Limb (tissue), 2 donors: Measurements from ENCODE around the gene CSNK1G1.
"Not testable (repeated sequence)": the region's sequence is repeated elsewhere in the genome, so short reads cannot be mapped to it uniquely, and the experiment has no call there.

Experiments
- DNase-seq, 2 donors: peaks; one replicate each; pipeline ENCODE4 v3.0.0-alpha.2; 2016; ENCODE audit errors: extremely low spot score in 2 of 2

CSNK1G1 gene

DNA sequence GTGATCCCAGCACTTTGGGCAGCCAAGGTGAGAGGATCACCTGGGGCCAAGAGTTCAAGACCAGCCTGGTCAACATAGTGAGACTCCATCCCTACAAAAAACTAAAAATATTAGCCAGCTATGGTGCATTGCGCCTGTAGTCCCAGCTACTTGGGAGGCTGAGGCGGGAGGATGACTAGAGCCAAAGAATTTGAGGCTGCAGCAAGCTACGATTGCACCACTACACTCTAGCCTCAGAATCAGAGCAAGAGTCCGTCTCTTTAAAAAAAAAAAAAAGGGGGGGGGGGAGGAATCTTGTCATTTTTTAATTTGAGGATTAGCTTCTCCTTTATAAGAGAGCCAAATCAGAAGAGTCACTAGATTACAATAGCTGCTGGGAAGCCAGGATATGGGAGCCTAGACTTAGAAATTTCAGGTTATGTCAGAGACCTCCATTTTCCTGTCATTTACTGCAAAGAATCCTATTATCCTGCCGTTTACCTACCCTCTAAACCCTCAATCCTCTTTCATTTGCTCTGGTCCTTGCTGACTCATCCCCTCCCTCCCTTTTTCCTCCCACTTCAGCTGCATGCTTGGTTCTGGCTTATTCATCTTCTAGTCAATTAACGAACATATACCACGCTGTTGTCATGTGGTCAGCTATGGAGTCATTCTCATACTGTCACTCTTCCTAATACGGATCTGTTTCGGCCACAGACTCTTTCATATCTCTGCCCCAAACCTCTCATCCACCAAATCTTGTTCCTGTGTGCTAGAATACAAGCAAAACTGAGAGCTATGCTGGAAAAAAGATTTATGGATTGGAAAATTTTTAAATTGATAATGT is 109.4 kb downstream of the CSNK1G1 start:
- DNase-seq: no peak

DNA sequence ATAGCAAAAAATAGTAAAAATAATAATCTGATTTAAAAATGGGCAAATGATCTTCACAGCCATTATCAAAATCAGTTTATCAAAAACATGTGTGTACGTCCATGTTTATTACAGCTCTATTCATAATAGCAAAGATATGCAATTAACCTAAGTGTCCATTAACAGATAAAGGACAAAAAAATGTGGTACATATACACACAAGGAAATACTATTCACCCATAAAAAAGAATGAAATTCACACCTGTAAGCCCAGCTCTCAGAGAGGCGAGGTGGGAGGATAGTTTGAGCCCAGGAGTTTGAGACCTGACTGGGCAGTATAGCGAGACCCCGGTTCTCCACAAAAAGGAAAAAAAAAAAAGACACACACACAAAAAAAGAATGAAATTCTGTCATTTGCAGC is 110.6 kb downstream of the CSNK1G1 start:
- DNase-seq: no peak

DNA sequence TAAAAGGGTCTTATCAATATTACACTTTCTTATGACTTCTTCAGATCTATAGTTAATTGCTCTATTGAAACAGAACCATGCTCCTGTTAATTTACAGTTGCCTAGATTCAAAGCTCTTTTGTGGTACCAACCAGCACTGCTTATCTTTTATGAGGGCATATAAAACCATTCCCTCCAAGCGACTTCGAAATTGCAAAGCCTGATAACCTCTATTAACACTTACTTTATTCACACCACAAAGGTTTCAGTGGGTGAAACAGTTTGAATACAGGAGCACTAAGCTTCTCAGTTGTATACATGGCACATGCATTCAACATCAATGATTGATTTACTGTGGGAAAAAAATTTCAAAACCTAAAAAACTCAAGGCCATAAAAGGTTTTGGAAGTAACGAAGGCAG is 118.3 kb downstream of the CSNK1G1 start:
- DNase-seq: no peak

DNA sequence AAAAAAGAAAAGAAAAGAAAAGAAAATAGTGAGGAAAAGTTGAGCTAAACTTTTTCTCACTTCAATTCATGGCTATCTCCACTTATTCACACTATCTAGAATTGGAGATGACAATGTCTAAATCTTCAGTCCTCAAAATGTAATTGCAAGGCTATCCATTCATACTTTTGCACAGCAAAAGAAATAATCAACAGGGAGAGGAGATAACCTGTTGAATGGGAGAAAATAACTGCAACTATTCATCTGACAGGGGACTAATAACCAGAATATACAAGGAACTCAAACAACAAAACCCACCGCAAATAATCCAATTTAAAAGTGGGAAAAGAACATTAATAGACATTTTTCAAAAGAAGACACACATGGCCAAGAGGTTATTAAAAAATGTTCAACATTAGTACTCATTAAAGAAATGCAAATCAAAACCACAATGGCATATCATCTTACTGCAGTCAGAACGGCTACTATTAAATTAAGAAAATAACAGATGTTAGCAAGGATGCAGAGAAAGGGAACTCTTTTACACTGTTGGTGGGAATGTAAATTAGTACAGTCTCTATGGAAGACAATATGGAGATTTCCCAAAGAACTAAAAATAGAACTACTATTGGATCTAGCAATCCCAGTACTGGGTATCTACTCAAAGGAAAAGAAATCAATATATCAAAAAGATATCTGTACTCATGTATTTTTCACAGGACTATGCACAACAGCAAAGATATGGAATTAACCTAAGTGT is 119.6 kb downstream of the CSNK1G1 start:
- DNase-seq: no peak

DNA sequence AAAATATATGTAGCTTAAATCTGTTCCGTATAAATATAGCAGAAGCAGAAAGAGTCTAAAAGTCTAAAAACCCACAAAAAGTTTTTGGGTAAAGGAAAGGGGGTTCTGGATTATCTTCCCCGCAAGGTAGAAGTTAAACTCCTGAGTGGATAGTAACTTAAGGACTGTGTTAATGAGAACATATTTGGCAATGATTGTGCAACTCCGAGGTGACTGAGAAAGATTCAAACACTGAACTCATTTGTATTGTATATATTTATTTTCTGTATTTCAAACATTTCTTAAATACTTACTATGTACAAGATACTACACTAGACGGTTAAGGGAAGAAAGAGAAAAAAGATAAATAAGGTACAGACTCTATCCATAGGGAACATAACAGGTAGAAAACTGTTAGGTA is 120.4 kb downstream of the CSNK1G1 start:
- no peak for DNase-seq

DNA sequence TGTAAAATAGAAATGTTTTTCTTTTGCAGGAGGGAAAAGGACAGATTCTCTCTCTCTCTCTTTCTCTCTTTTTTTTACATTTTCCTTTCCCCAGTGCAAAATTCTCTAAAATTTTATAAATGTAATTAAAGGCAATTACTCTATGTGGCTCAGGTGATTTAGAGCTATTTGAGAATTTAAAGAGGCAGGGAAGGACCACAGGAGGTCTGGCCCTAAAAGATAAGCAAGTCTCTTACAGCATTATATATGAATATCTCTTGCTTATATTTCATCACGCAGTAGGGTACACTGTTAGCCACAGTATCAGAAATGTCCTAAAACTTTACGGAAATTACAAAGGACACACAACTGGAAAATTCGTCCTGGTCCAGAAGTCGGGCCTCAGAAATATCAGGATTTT is 122.7 kb downstream of the CSNK1G1 start:
- no peak for DNase-seq

DNA sequence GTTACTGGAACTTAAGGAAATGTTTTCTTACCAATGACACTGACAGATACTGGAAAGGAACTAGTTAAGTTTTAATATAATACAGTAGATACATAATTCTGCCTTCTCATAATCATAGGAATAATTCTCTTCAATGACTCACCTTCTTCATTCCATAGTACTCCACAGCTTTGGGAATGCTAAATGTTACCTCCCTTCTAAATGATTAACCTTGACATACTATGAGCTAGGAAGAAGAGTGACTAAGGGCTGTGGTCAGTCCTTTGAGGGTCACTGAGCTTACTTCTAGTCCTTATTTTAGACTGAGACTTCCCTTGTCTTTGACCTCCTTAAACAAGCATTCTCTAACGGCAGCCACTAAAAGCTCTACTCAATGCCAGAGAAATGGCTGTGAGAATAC is 123.6 kb downstream of the CSNK1G1 start:
- no peak for DNase-seq

DNA sequence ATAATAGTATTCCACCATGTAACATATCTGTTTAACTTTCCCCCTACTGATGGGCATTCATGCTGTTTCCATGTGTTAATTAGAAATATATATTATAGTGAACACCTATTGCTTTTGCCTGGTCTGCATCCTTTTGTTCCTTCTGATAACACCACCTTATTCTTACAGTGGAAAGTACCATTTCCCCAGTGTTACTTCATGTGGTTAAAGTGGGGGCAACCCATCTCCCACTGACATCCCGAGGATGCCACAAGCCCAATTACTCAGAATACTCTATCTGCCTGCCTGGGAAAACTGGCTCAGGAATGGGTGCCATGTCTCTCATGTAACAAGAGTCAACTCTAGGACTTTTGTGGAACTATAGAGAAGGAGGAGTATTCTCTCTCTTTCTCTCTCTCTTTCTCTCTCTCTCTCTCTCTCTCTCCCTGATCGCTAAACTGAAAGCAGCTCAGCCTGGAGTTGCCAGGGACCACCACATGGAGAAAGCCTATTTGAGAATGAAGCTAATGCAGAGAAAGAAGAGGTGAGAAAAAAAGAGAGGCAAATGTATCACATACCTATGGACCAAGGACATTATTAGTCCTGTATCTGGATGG is 126.7 kb downstream of the CSNK1G1 start:
- no peak for DNase-seq

DNA sequence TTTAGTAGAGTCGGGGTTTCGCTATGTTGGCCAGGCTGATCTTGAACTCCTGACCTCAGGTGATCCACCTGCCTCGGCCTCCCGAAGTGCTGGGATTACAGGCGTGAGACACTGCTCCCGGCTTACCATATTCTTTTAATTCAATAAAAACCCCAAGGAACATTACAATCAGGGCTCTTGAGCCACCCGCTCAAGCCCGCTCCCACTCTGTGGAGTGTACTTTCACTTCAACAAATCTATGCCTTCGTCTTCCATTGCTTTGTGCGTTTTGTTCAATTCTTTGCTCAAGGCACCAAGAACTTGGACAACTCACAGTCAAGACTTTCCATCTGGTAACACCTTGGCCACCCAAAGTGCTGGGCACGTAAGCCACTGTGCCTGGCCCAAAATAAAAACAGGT is 130.2 kb downstream of the CSNK1G1 start:
- DNase-seq: no peak

DNA sequence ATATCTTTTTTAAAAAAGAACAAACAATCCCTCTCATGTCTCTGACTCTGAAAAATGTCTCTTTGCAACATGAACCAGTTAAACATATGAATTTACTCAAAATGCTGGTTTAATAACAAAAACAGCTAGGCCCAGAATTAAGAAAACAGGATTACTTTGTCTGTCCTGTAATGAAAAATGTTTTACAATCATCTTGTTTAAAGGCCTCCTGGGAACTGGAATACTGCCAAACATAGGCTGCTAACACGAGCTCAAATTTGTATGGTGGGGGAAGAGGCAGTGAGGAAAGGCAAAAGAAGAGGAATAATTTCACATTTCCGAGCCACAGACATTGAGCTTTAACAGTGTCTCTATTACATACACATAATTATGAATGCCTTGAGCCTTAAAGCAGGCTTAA is 131.5 kb downstream of the CSNK1G1 start:
- peak; percentile 31 to 78 for DNase-seq

DNA sequence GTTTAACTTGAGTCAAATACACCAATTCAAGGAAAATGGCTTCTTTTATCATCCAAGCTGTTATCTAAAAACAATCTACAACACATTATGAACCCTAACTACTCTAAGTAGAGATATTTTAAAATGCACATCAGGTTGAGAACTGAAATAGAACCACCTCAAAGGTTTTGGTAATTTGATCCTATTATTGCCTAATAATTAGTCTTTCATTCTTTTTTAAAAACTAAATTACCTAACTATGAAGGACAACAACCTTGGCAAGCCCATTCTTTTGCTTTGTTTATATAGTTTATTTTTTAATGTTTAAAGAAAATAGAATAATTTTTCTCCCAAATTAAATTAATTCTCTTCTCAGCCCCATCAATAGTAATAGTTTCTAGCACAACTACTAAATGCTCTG is 132.1 kb downstream of the CSNK1G1 start:
- no peak for DNase-seq

DNA sequence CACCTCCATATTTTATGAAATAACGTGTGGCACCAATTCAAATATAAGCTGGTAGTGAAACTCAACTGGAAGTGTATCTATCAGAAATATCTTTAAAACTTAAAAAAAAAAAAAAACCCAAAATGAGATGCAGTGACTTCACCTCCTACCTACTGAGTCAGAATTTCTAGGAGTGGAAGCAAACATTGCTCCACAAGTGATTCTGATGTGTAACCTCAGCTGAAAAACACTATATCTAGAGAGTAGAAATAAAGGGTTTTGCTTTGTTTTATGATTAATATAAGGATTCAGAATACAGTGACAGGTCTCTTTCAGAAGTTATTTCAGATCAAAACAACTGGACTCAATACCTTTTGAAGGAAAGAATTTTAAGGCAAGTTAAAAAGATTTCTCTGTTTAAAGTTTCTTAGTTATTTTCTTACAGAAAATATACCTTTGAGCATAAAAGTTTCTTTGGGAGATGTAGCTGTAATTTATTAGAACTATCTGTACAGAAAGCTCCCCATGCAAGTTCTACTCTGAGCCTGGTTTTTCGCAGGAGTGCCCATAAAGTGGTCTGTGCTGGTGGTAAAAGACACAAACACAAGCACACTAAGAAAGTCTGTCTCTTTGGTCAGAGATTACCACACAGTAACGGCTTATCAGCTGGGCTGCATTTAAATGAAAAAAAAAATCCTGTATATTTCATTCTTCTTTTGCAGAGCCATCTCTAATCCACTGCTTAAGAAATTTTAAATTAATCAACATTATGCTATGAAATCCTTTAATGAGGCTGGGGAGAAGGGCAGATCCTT is 133.2 kb downstream of the CSNK1G1 start:
- no peak for DNase-seq

DNA sequence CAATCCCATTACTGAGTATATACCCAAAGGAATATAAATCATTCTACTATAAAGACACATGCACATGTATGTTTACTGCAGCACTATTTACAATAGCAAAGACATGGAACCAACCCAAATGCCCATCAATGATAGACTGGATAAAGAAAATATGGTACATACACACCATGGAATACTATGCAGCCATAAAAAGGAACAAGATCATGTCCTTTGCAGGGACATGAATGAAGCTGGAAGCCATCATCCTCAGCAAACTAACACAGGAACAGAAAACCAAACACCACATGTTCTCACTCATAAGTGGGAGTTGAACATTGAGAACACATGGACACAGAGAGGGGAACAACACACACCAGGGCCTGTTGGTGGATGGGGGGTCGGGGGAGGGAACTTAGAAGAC is 134.1 kb downstream of the CSNK1G1 start:
- not testable (repeated sequence) for DNase-seq

DNA sequence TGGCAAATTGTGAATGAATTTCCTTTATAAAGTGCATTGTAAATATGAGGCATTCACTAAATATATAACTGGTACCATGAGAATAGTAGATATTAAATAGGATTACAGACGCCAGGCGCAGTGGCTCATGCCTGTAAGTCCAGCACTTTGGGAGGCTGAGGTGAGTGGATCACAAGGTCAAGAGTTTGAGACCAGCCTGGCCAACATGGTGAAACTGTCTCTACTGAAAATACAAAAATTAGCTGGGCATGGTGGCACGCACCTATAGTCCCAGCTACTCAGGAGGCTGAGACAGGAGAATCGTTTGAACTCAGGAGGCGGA is 138.6 kb downstream of the CSNK1G1 start:
- DNase-seq: not testable (repeated sequence)

DNA sequence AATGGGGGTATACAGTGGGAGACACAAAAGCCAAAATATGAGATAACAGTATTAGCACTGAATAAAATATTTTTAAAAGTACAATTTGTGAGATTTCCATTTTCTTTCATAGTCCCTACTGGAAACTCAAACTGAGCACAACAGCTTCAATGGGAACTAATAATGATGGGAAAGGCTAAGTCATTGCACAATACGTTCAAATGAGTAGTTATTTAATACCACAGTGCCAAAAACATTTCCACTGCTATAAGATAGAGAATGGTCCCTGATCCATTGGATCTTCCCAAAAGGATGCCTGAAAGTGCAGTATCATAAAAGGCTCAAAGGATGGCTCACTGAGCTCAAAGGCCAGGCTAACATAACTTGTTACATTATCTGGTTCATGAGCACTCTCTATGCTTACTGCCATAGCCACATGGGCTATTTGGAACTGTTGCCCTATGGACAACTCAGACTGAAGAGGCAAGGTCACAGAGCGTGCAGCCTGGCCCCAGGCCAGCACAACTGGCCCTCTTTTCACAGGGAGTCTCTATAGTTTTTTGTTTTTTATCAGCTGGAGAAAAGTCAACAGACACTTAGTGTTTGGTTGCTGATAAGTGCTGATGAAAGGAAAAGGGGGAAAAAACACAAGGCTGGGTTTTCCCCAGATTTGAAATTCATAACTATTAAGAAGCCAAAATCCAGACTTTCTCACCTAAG is 139.1 kb downstream of the CSNK1G1 start:
- DNase-seq: no peak

DNA sequence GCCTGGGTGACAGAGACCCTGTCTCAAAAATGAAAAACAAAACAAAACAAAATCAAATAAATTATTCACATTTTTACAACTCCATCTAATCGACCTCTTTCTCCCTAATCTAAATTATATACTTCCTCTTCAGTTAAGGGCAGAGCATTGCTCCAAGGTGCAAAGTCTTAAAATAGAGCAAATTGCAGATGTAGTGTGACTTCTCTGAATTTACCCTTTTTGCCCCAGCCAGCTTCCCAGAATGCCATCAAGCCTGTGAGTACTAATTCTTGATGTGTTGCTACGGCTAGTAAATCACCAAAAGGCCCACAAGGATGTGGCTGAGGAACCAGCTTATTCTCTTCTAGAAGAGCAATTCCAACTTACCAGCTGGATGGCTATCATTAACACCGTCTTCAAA is 139.8 kb downstream of the CSNK1G1 start:
- DNase-seq: no peak

DNA sequence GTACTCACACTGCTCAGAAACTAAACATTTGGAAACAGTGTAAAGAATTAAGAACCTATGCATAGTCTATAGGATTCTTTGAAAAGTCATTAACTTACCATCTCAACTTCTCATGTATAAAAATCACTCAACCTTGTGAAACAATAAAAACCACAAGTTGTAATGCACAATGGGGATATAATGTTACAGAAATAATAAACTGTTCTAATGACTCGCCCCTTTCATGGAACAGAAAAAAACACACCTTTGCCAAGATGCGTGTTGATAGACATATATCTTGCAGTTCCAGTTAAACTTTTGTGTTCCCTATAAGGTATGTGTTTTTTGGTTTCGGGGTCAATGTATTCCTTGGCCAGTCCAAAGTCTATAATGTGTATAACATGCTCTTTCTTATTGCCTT is 142.3 kb downstream of the CSNK1G1 start:
- no peak for DNase-seq

DNA sequence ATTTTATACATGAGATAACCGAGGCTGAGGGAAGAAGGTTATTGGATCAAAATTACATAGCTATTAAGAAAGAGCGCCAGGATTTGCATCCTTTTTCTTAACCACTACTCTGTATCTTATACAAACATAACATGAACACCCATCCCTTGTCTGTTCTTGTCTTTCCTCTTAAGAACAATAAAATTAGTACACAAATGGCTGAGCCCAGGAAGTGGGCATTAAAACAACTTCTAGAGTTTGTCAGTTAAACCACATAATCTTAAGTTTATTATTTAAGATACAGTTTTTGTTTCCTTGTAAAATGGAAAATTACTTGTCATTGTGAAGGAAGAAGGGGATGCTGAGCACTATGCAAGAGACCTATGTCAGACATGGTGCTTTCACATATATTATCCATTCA is 144.3 kb downstream of the CSNK1G1 start:
- DNase-seq: no peak

DNA sequence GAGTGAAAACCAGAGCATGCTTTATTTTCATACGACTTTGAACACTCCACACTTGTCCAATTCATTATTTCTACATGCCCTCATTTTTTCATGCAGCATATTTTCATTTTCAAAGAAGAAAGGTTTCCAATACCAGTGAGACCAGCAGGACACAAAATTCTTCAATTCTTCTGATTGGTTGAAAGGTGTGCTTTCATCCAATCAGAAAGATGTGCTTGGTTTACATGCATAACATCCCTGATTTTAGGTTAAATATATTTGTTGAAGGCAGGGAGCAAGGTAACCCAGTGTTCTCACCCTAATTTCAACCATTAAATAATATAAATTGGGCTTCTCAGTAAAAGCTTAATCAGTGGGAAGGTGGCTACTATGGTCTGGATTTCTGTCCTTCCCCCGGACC is 145.6 kb downstream of the CSNK1G1 start:
- no peak for DNase-seq

DNA sequence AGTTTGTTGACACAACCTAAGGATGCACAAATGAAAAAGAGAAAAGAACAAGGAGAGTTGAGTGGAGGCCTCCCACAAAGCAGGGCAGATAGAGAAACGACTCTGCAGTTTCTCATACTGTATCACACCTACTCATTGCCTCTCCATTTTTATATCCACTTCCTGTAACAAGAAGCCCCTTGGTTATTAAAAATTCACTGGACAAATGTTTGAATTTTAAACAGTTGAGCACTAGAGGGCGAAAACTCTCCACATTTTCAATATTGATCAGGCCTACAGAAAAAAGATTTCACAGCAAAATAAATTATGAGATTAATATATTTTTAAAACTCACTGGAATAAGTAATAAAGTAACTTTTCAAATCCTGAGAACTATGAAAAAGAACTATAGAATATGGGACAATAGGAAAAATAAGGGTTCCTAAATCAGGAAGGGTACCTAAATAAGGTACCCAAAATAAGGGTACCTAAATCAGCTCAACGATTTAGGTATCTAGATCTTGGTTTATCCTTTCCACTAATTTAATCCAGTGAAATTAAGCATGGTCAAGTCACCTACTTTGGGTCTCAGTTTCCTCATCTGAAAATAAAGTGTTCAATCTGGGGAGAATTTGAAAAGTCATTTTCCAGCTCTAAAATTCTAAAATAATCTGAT is 146.2 kb downstream of the CSNK1G1 start:
- DNase-seq: peak in 1 of 2 donors; percentile 31

DNA sequence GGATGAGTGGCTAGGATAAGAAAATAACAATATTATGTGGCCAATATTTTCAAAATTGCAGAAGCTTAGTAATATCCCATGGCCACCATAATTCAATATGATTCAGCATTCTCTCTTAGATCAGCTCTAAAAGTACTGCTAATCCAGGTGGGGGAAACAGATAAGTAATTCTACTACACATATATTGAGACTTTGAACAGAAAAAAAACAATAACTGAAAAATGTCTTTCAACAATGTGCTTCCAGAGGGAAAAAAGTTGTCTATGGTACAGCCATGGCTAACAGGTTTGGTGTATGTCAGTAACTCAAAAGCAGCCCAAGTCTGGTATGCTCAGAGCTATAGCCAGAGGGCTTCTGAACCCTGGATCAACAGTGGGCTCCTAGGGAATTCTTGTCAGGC is 150.8 kb downstream of the CSNK1G1 start:
- DNase-seq: no peak
